Bronchial epithelial cell (primary cell): ENCODE results near the gene FBXL7. TPM values are rescaled to one million over a fixed set of nuclear protein-coding genes. Genes with fewer than 3 reads are reported as not detected.

Experiments used
- DNase-seq: peaks from one replicate; pipeline ENCODE4 v3.0.0-alpha.2; 2010; ENCODE audit warnings: low read depth
- FAIRE-seq: peaks from 2 replicates; lab custom pipeline; 2011; peaks lifted over from hg19 to GRCh38; lab: Jason Lieb, UNC
- H3K27me3 ChIP-seq: 2 replicates; pipeline ENCODE4 v1.5.1; 2011; ENCODE audit warnings: low read length; ENCODE audit not compliant: control insufficient read depth, insufficient read depth
- H3K36me3 ChIP-seq: 2 replicates; pipeline ENCODE4 v1.5.1; 2011; ENCODE audit warnings: low read length; ENCODE audit not compliant: control insufficient read depth, insufficient read depth
- H3K4me3 ChIP-seq: 2 replicates; pipeline ENCODE4 v1.5.1; 2011; ENCODE audit warnings: mild to moderate bottlenecking, low read depth, low read length, control low read depth
- total RNA-seq: library from RNA; depleted of rRNA; stranded (reverse); fragments of >200 nt; gene quantifications from 2 replicates; pipeline ENCODE4 v1.2.1, GENCODE V29; 2014
- TF ChIP-seq, protein P1 (sequence below): IDR thresholded peaks from 2 replicates; pipeline ENCODE4 v1.5.1; 2011; ENCODE audit warnings: mild to moderate bottlenecking, moderate library complexity, low read length, control low read depth, inconsistent platforms; ENCODE audit not compliant: insufficient read depth, severe bottlenecking

FBXL7 gene
- total RNA-seq, 1 donor from 2014 or later, result 0.26 TPM

DNA sequence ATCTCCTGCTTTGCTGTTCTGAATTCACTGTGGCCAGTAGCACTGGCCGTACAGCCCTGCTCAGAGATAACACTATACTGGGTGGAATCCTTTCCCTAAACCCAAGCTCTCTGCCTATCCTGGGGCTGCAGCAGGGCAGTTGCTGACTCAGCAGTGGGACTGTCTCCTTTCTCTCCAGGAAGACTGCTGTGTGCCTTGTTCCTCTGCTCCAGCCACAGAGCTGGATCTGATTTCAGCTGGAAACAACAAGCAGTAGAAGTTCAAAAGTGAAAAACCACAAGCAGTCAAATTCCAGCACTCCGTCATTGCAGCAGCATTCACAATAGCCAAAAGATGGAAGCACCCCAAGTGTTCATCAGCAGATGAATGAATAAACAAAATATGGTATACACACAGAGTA, 105.0 kb downstream of the FBXL7 start:
- DNase-seq (no peak), FAIRE-seq (no peak)
- Histone ChIP-seq H3K4me3 (no peak overlapping the region), H3K36me3 (no peaks in the 10 kb centered on the region), H3K27me3 (no peaks in the 10 kb centered on the region)
- TF ChIP-seq, protein P1, sequence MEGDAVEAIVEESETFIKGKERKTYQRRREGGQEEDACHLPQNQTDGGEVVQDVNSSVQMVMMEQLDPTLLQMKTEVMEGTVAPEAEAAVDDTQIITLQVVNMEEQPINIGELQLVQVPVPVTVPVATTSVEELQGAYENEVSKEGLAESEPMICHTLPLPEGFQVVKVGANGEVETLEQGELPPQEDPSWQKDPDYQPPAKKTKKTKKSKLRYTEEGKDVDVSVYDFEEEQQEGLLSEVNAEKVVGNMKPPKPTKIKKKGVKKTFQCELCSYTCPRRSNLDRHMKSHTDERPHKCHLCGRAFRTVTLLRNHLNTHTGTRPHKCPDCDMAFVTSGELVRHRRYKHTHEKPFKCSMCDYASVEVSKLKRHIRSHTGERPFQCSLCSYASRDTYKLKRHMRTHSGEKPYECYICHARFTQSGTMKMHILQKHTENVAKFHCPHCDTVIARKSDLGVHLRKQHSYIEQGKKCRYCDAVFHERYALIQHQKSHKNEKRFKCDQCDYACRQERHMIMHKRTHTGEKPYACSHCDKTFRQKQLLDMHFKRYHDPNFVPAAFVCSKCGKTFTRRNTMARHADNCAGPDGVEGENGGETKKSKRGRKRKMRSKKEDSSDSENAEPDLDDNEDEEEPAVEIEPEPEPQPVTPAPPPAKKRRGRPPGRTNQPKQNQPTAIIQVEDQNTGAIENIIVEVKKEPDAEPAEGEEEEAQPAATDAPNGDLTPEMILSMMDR, result no peak

DNA sequence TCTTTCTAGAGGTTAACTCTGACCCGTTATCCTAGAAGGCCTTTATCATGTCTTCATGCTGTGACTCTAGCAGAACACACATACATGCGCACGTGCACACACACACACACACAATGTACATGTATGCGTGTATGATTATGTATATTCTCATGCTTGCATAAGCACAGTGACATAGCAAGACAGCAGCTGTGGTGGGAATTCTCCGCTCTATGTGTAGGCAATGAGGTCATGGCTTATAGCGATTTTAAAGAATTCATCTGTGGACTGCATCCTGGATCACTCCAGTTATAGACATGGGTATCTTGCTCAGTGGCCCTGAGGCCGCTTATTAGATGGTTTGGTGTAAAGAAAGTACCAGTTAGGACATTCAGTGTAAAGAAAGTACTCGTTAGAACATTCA, 106.2 kb downstream of the FBXL7 start:
- Histone ChIP-seq H3K27me3 (no peaks in the 10 kb centered on the region), H3K4me3 (no peak overlapping the region), H3K36me3 (no peaks in the 10 kb centered on the region)
- TF ChIP-seq, protein P1, result no peak
- no peak for DNase-seq
- no peak for FAIRE-seq

DNA sequence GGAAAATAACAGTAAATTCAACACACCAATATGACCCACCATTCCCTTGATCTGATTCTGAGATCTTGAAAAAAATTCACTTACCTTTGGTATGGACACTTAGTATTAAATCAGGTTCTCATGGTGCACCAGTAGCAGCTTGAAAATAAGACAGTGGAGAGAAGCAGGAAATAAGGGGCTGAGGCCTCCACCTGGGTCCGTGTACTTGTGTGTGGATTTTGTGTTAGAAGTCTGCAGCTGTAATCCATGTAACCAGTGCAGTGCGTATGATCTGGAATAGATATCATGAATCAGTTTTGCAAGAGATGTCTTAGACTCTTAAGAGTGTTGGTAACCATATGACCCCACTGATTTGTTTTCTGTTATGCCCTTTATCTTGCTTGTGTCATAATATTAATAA, 107.1 kb downstream of the FBXL7 start:
- H3K36me3 ChIP-seq, result no peaks in the 10 kb centered on the region
- no peak overlapping the region for H3K4me3 ChIP-seq
- FAIRE-seq (no peak), DNase-seq (no peak)
- H3K27me3 ChIP-seq, result no peaks in the 10 kb centered on the region
- TF ChIP-seq, protein P1, result no peak

DNA sequence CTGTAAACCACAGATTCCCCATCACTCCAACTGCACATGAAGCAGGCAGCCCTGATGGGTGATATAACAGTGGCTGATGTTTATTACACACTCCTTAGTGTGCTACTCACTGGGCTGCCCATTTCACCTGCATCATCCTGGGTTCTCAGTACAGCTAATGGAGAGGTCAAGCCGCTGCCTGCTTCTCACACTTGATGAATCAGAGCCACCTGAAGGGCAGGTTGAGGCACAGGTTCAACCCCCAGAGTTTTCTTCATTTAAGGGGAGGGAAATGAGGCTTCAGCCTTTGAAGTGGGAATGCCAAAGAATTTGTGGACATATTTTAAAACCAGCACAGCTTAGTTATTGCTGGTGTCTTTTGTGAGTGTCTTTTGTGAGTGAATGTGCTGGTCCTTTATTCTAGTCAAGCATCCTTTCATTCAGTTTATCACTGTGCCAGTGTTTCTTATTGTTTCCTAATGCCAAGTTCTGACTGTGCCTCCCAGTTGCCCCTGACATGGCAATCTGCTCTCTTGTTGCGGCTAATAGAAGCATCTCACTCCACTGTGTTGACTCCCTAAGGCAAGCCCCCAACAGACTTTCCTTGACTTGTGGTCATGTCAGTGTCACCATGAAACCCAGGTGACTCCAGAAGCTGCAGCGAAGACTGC, 109.2 kb downstream of the FBXL7 start:
- peak; percentile 65 for DNase-seq
- TF ChIP-seq, protein P1, result no peak
- no peak overlapping the region for H3K4me3 ChIP-seq
- H3K27me3 ChIP-seq, result no peaks in the 10 kb centered on the region
- FAIRE-seq, result no peak
- no peaks in the 10 kb centered on the region for H3K36me3 ChIP-seq

DNA sequence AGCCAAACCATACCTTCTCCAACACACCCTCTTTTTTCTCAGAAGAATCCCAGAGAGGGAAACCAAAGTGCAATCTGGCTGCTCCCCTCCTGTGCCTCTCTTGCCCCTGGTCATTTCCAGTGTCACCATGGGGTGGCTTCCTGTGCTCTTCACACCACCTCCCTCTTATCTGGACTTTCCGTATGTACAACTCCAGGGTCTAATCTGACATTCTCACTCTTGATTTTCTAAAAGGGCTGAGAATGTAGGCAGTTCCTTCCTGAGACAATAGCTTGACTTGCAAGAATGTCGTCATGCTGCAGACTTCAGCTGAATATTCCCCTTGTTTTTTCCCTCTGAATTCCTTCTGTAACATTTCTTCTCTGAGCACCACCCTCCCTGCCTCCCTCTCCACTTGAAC, 110.2 kb downstream of the FBXL7 start:
- H3K36me3 ChIP-seq, result no peaks in the 10 kb centered on the region
- TF ChIP-seq, protein P1, result no peak
- H3K27me3 ChIP-seq, result no peaks in the 10 kb centered on the region
- DNase-seq (no peak), FAIRE-seq (no peak)
- no peak overlapping the region for H3K4me3 ChIP-seq

DNA sequence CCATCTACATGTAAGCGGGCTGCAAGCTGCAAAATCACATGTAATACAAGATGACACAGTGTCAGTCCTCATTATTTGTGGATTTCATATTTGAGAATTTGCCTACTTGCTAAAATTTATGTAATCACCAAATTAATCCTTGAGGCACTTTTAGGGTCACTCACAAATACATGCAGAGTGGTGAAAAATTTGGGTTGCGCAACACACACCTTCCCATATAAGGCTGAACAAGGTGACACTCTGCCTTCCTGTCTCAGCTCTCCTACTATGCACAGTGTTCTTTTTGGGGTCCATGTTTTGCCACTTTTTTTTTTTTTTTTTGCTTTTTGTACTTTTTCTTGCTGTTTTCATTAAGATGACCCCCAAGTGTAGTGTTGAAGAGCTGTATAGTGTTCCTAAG, 111.0 kb downstream of the FBXL7 start:
- no peaks in the 10 kb centered on the region for H3K27me3 ChIP-seq
- DNase-seq, result no peak
- no peak for FAIRE-seq
- no peak overlapping the region for H3K4me3 ChIP-seq
- no peaks in the 10 kb centered on the region for H3K36me3 ChIP-seq
- TF ChIP-seq, protein P1, result no peak
